T-helper 2 cell treated with Interferon-gamma antibody and Interleukin-4, amounts not matched to agents 5 μg/mL and 100 μg/mL, for 36 hours (primary cell): ENCODE results near the gene PNP.
"Not testable (repeated sequence)": the region's sequence is repeated elsewhere in the genome, so short reads cannot be mapped to it uniquely, and the experiment has no call there.

Source experiments
- DNase-seq: peaks from one replicate; pipeline ENCODE4 v3.0.0; 2021; ENCODE audit warnings: low spot score
- H3K27ac Mint-ChIP-seq: one replicate; pipeline ENCODE4 v1.8.0; 2021; ENCODE audit warnings: mild to moderate bottlenecking, mixed read lengths
- H3K27me3 Mint-ChIP-seq: one replicate; pipeline ENCODE4 v1.8.0; 2021; ENCODE audit warnings: low read depth, mixed read lengths
- H3K36me3 Mint-ChIP-seq: one replicate; pipeline ENCODE4 v1.8.0; 2021; ENCODE audit warnings: low read depth, mixed read lengths
- H3K4me1 Mint-ChIP-seq: one replicate; pipeline ENCODE4 v1.8.0; 2021; ENCODE audit warnings: low read depth, mixed read lengths
- H3K4me3 Mint-ChIP-seq: one replicate; pipeline ENCODE4 v1.8.0; 2022; ENCODE audit warnings: mild to moderate bottlenecking, moderate library complexity, mixed read lengths
- H3K9me3 Mint-ChIP-seq: one replicate; pipeline ENCODE4 v1.8.0; 2021; ENCODE audit warnings: mixed read lengths

The PNP gene

GRCh38 chr14:20489093-20489994 is 20.1 kb downstream of the PNP start:
- H3K27ac Mint-ChIP-seq, result peak overlapping the region; percentile 91
- peak overlapping the region; percentile 68 for H3K4me3 Mint-ChIP-seq
- H3K4me1 Mint-ChIP-seq, result peaks cover 49% of the 10 kb centered on the region
- H3K36me3 Mint-ChIP-seq, result peaks cover 2% of the 10 kb centered on the region
- no peak for DNase-seq
- H3K27me3 Mint-ChIP-seq, result no peaks in the 10 kb centered on the region
- no peaks in the 10 kb centered on the region for H3K9me3 Mint-ChIP-seq

- Mint-ChIP-seq H3K4me1 (peaks cover 55% of the 10 kb centered on the region), H3K4me3 (peak overlapping the region; percentile 2), H3K27ac (peak overlapping the region; percentile 69), H3K36me3 (peaks cover 2% of the 10 kb centered on the region), H3K9me3 (no peaks in the 10 kb centered on the region), H3K27me3 (no peaks in the 10 kb centered on the region)
- no peak for DNase-seq
Observed at GRCh38 chr14:20490563-20490962, 21.4 kb downstream of the PNP start.

- DNase-seq, result no peak
- H3K27me3 Mint-ChIP-seq, result no peaks in the 10 kb centered on the region
- H3K36me3 Mint-ChIP-seq, result peaks cover 2% of the 10 kb centered on the region
- H3K4me1 Mint-ChIP-seq, result peaks cover 45% of the 10 kb centered on the region
- H3K27ac Mint-ChIP-seq, result no peak overlapping the region
- no peaks in the 10 kb centered on the region for H3K9me3 Mint-ChIP-seq
- H3K4me3 Mint-ChIP-seq, result no peak overlapping the region
Observed at GRCh38 chr14:20492486-20492885, 23.3 kb downstream of the PNP start.

GRCh38 chr14:20493634-20494033 is 24.4 kb downstream of the PNP start:
- H3K4me1 Mint-ChIP-seq, result peaks cover 38% of the 10 kb centered on the region
- DNase-seq, result no peak
- H3K27me3 Mint-ChIP-seq, result no peaks in the 10 kb centered on the region

GRCh38 chr14:20494935-20495766 is 25.9 kb downstream of the PNP start:
- Mint-ChIP-seq H3K36me3 (no peaks in the 10 kb centered on the region), H3K27me3 (no peaks in the 10 kb centered on the region), H3K9me3 (no peaks in the 10 kb centered on the region), H3K4me3 (no peak overlapping the region), H3K27ac (peak overlapping the region; percentile 14), H3K4me1 (peaks cover 32% of the 10 kb centered on the region)
- DNase-seq, result no peak

More at GRCh38 chr14:20493634-20494033, 24.4 kb downstream of the PNP start:
- Mint-ChIP-seq H3K36me3 (peaks cover 2% of the 10 kb centered on the region), H3K27ac (peak overlapping the region; percentile 75), H3K9me3 (no peaks in the 10 kb centered on the region), H3K4me3 (peak overlapping the region; percentile 12)

GRCh38 chr14:20498622-20499021 is 29.4 kb downstream of the PNP start:
- peaks cover 8% of the 10 kb centered on the region for H3K27me3 Mint-ChIP-seq
- H3K9me3 Mint-ChIP-seq, result no peaks in the 10 kb centered on the region
- H3K36me3 Mint-ChIP-seq, result no peaks in the 10 kb centered on the region
- no peak for DNase-seq
- H3K27ac Mint-ChIP-seq, result no peak overlapping the region
- peaks cover 19% of the 10 kb centered on the region for H3K4me1 Mint-ChIP-seq
- H3K4me3 Mint-ChIP-seq, result no peak overlapping the region

GRCh38 chr14:20499108-20499507 is 29.9 kb downstream of the PNP start:
- Mint-ChIP-seq H3K9me3 (no peaks in the 10 kb centered on the region), H3K36me3 (no peaks in the 10 kb centered on the region), H3K27ac (no peak overlapping the region), H3K4me3 (no peak overlapping the region), H3K27me3 (peaks cover 12% of the 10 kb centered on the region), H3K4me1 (peaks cover 16% of the 10 kb centered on the region)
- no peak for DNase-seq

GRCh38 chr14:20499881-20500280 is 30.7 kb downstream of the PNP start:
- DNase-seq, result no peak
- Mint-ChIP-seq H3K27ac (no peak overlapping the region), H3K4me1 (peaks cover 13% of the 10 kb centered on the region), H3K4me3 (no peak overlapping the region), H3K9me3 (no peaks in the 10 kb centered on the region), H3K36me3 (no peaks in the 10 kb centered on the region), H3K27me3 (peaks cover 12% of the 10 kb centered on the region)

GRCh38 chr14:20501346-20501745 is 32.1 kb downstream of the PNP start:
- Mint-ChIP-seq H3K9me3 (no peaks in the 10 kb centered on the region), H3K4me3 (no peak overlapping the region), H3K4me1 (peaks cover 6% of the 10 kb centered on the region), H3K36me3 (no peaks in the 10 kb centered on the region), H3K27me3 (peaks cover 12% of the 10 kb centered on the region), H3K27ac (no peak overlapping the region)
- no peak for DNase-seq

- Mint-ChIP-seq H3K9me3 (no peaks in the 10 kb centered on the region), H3K27ac (no peak overlapping the region), H3K27me3 (peaks cover 12% of the 10 kb centered on the region), H3K4me3 (no peak overlapping the region), H3K4me1 (peaks cover 6% of the 10 kb centered on the region), H3K36me3 (no peaks in the 10 kb centered on the region)
- DNase-seq, result no peak
Observed at GRCh38 chr14:20503898-20504297, 34.7 kb downstream of the PNP start.

- not testable (repeated sequence) for H3K4me1 Mint-ChIP-seq, H3K9me3 Mint-ChIP-seq, H3K4me3 Mint-ChIP-seq, DNase-seq, H3K36me3 Mint-ChIP-seq, H3K27ac Mint-ChIP-seq
- H3K27me3 Mint-ChIP-seq, result peaks cover 15% of the 10 kb centered on the region
Observed at GRCh38 chr14:20506276-20506675, 37.1 kb downstream of the PNP start.

GRCh38 chr14:20506752-20507151 is 37.5 kb downstream of the PNP start:
- peaks cover 17% of the 10 kb centered on the region for H3K27me3 Mint-ChIP-seq
- H3K27ac Mint-ChIP-seq, H3K4me3 Mint-ChIP-seq, H3K9me3 Mint-ChIP-seq, H3K36me3 Mint-ChIP-seq, H3K4me1 Mint-ChIP-seq, DNase-seq: not testable (repeated sequence)

GRCh38 chr14:20507537-20507936 is 38.3 kb downstream of the PNP start:
- H3K9me3 Mint-ChIP-seq, H3K4me3 Mint-ChIP-seq, H3K27ac Mint-ChIP-seq, H3K4me1 Mint-ChIP-seq, DNase-seq, H3K36me3 Mint-ChIP-seq: not testable (repeated sequence)
- peaks cover 15% of the 10 kb centered on the region for H3K27me3 Mint-ChIP-seq

- DNase-seq, result no peak
- Mint-ChIP-seq H3K27me3 (peaks cover 22% of the 10 kb centered on the region), H3K9me3 (no peaks in the 10 kb centered on the region), H3K36me3 (no peaks in the 10 kb centered on the region), H3K4me3 (no peak overlapping the region), H3K27ac (no peak overlapping the region), H3K4me1 (no peaks in the 10 kb centered on the region)
Observed at GRCh38 chr14:20508367-20508766, 39.2 kb downstream of the PNP start.
